Loucy (cell line): Measurements from ENCODE around the gene SMS.

Experiments used
- H2AFZ ChIP-seq: fragments of 200-600 bp; sonication (generic); 2 replicates; pipeline ENCODE4 v1.6.0; 2016; ENCODE audit warnings: antibody characterized with exemption, mild to moderate bottlenecking, low read length, moderate library complexity
- H3F3A ChIP-seq: fragments of 200-600 bp; 2 replicates; pipeline ENCODE4 v1.6.0; 2016; ENCODE audit warnings: antibody characterized with exemption, low read depth, mild to moderate bottlenecking
- H3K27me3 ChIP-seq: fragments of 200-600 bp; sonication (generic); 2 replicates; pipeline ENCODE4 v1.6.1; 2014; ENCODE audit warnings: low read length, mild to moderate bottlenecking; ENCODE audit not compliant: insufficient read depth, poor library complexity, severe bottlenecking
- H3K36me3 ChIP-seq: fragments of 200-600 bp; sonication (generic); 2 replicates; pipeline ENCODE4 v1.6.1; 2016; ENCODE audit warnings: low read length; ENCODE audit not compliant: insufficient read depth
- H3K4me1 ChIP-seq: fragments of 200-600 bp; sonication (generic); 2 replicates; pipeline ENCODE4 v1.5.1; 2014; ENCODE audit warnings: low read length, mild to moderate bottlenecking; ENCODE audit not compliant: insufficient read depth, poor library complexity, severe bottlenecking
- H3K4me2 ChIP-seq: fragments of 200-600 bp; sonication (generic); 2 replicates; pipeline ENCODE4 v1.6.0; 2014; ENCODE audit warnings: antibody characterized with exemption, low read length, low read depth, mild to moderate bottlenecking; ENCODE audit not compliant: poor library complexity, severe bottlenecking
- H3K4me3 ChIP-seq: fragments of 200-600 bp; sonication (generic); 2 replicates; pipeline ENCODE4 v1.5.1; 2014; ENCODE audit warnings: low read length, mild to moderate bottlenecking, mixed read lengths; ENCODE audit not compliant: poor library complexity, severe bottlenecking
- H3K79me2 ChIP-seq: fragments of 200-600 bp; sonication (generic); 2 replicates; pipeline ENCODE4 v1.6.1; 2014; ENCODE audit warnings: low read length; ENCODE audit not compliant: insufficient read depth
- H3K9ac ChIP-seq: fragments of 200-600 bp; sonication (generic); 2 replicates; pipeline ENCODE4 v1.6.0; 2014; ENCODE audit warnings: mild to moderate bottlenecking, low read depth, low read length, moderate library complexity; ENCODE audit not compliant: poor library complexity, severe bottlenecking
- H3K9me2 ChIP-seq: fragments of 200-600 bp; sonication (generic); replicated peaks from 2 replicates; pipeline ENCODE4 v1.6.1; 2016; ENCODE audit warnings: low read depth, low read length, mixed read lengths
- H3K9me3 ChIP-seq: fragments of 200-600 bp; sonication (generic); 2 replicates; pipeline ENCODE4 v1.6.1; 2014; ENCODE audit warnings: mild to moderate bottlenecking, antibody characterized with exemption, low read length, low read depth; ENCODE audit not compliant: insufficient read depth
- H4K20me1 ChIP-seq: fragments of 200-600 bp; sonication (generic); 2 replicates; pipeline ENCODE4 v1.6.0; 2014; ENCODE audit warnings: antibody characterized with exemption, low read length, mild to moderate bottlenecking; ENCODE audit not compliant: insufficient read depth, poor library complexity, severe bottlenecking
- EZH2phosphoT487 ChIP-seq: fragments of 200-600 bp; IDR thresholded peaks from 2 replicates; pipeline ENCODE4 v1.6.1; 2018; ENCODE audit warnings: antibody characterized with exemption, mild to moderate bottlenecking, moderate library complexity, borderline replicate concordance
- TF ChIP-seq, protein P1 (sequence below): fragments of 200-600 bp; sonication (generic); conservative IDR thresholded peaks from 2 replicates; pipeline ENCODE4 v1.5.1; 2014; ENCODE audit warnings: mild to moderate bottlenecking, antibody characterized with exemption, low read length

SMS gene

DNA sequence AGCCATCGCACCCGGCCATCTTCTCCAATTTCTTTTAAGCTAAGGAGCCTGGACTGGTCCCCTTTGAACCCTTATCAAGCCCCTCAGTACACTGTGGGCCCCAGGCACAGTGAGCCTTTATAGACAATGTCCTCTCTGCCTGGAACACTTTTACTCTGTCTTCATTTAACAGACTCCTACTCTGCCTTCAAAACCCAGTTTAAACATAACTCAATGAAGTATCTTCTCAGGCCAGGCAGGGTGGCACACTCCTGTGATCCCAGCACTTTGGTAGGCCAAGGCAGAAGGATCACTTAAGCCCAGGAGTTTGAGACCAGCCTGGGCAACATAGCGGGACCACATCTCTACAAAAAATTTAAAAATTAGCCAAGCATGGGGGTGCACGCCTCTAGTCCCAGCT, 27.5 kb upstream of the SMS start:
- H3K4me2 ChIP-seq, result no peak overlapping the region
- H3K4me3 ChIP-seq, result no peak overlapping the region
- H3F3A ChIP-seq, result no peaks in the 10 kb centered on the region
- no peak overlapping the region for H3K9ac ChIP-seq
- no peaks in the 10 kb centered on the region for H4K20me1 ChIP-seq
- no peaks in the 10 kb centered on the region for H3K27me3 ChIP-seq
- H3K36me3 ChIP-seq, result no peaks in the 10 kb centered on the region
- H3K9me2 ChIP-seq, result no peaks in the 10 kb centered on the region
- H2AFZ ChIP-seq, result no peak overlapping the region
- no peak for TF ChIP-seq EZH2phosphoT487
- TF ChIP-seq, protein P1, sequence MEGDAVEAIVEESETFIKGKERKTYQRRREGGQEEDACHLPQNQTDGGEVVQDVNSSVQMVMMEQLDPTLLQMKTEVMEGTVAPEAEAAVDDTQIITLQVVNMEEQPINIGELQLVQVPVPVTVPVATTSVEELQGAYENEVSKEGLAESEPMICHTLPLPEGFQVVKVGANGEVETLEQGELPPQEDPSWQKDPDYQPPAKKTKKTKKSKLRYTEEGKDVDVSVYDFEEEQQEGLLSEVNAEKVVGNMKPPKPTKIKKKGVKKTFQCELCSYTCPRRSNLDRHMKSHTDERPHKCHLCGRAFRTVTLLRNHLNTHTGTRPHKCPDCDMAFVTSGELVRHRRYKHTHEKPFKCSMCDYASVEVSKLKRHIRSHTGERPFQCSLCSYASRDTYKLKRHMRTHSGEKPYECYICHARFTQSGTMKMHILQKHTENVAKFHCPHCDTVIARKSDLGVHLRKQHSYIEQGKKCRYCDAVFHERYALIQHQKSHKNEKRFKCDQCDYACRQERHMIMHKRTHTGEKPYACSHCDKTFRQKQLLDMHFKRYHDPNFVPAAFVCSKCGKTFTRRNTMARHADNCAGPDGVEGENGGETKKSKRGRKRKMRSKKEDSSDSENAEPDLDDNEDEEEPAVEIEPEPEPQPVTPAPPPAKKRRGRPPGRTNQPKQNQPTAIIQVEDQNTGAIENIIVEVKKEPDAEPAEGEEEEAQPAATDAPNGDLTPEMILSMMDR, result no peak
- H3K4me1 ChIP-seq, result no peaks in the 10 kb centered on the region
- no peaks in the 10 kb centered on the region for H3K9me3 ChIP-seq
- H3K79me2 ChIP-seq, result no peaks in the 10 kb centered on the region

- H3K4me2 ChIP-seq, result no peak overlapping the region
Observed at GRCh38 chrX:21926116-21926515, 14.4 kb upstream of the SMS start.

GRCh38 chrX:21926527-21927278, 13.8 kb upstream of the SMS start:
- no peaks in the 10 kb centered on the region for H3K9me3 ChIP-seq
- H3K9me2 ChIP-seq, result no peaks in the 10 kb centered on the region
- H3F3A ChIP-seq, result no peaks in the 10 kb centered on the region
- H4K20me1 ChIP-seq, result no peaks in the 10 kb centered on the region
- no peaks in the 10 kb centered on the region for H3K36me3 ChIP-seq
- TF ChIP-seq, protein P1, result no peak
- TF ChIP-seq EZH2phosphoT487, result no peak
- no peak overlapping the region for H3K4me3 ChIP-seq
- no peaks in the 10 kb centered on the region for H3K27me3 ChIP-seq
- H3K4me2 ChIP-seq, result no peak overlapping the region
- H2AFZ ChIP-seq, result no peak overlapping the region
- H3K4me1 ChIP-seq, result peaks cover 2% of the 10 kb centered on the region
- H3K79me2 ChIP-seq, result no peaks in the 10 kb centered on the region
- H3K9ac ChIP-seq, result no peak overlapping the region

More at GRCh38 chrX:21926116-21926515, 14.4 kb upstream of the SMS start:
- Histone ChIP-seq H3K9me3 (no peaks in the 10 kb centered on the region), H3K9ac (no peak overlapping the region), H3K27me3 (no peaks in the 10 kb centered on the region), H3F3A (no peaks in the 10 kb centered on the region), H4K20me1 (no peaks in the 10 kb centered on the region), H3K4me3 (no peak overlapping the region), H2AFZ (no peak overlapping the region), H3K4me1 (peaks cover 2% of the 10 kb centered on the region), H3K36me3 (no peaks in the 10 kb centered on the region), H3K79me2 (no peaks in the 10 kb centered on the region), H3K9me2 (no peaks in the 10 kb centered on the region)
- no peak for TF ChIP-seq EZH2phosphoT487
- TF ChIP-seq, protein P1, result no peak
